ENCODE data around the gene TRIM56. TPM values are rescaled to one million over a fixed set of nuclear protein-coding genes. Genes with fewer than 3 reads are reported as not detected.

TRIM56 gene
- polyA plus RNA-seq, 1 of the 3 experiments (the other 2 are of a cell fraction) = 2.5 TPM

- TF ChIP-seq, protein P1, sequence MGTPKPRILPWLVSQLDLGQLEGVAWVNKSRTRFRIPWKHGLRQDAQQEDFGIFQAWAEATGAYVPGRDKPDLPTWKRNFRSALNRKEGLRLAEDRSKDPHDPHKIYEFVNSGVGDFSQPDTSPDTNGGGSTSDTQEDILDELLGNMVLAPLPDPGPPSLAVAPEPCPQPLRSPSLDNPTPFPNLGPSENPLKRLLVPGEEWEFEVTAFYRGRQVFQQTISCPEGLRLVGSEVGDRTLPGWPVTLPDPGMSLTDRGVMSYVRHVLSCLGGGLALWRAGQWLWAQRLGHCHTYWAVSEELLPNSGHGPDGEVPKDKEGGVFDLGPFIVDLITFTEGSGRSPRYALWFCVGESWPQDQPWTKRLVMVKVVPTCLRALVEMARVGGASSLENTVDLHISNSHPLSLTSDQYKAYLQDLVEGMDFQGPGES (IDR thresholded peaks at IDR 0.05; ENCODE audit: low read depth, low read length) = no peak
- TF ChIP-seq MEF2A (IDR thresholded peaks at IDR 0.05; ENCODE audit: borderline replicate concordance, low read depth) (no peak), TEAD4 (IDR thresholded peaks at IDR 0.05; ENCODE audit: borderline replicate concordance, insufficient read depth) (0 out of 2 replicates have a peak, but pooled peaks have one; percentile 25), FOXJ3 (CRISPR knock-in tag; IDR thresholded peaks at IDR 0.05) (no peak), EP300 (IDR thresholded peaks at IDR 0.05; ENCODE audit: borderline replicate concordance in 1 of 2, low read depth in 1 of 2, low read length in 1 of 2) (no peak), FOXM1 (IDR thresholded peaks at IDR 0.05; ENCODE audit: low read depth) (no peak), SIN3A (IDR thresholded peaks at IDR 0.05; ENCODE audit: borderline replicate concordance, low read depth, low read length) (no peak), RAD21 (IDR thresholded peaks at IDR 0.05; ENCODE audit: low read length) (no peak), CTCF (IDR thresholded peaks at IDR 0.05) (no peak), GATA2 (CRISPR knock-in tag; IDR thresholded peaks at IDR 0.05) (no peak), YY1 (IDR thresholded peaks at IDR 0.05; ENCODE audit: low read depth) (no peak), FOSL2 (IDR thresholded peaks at IDR 0.05; ENCODE audit: borderline replicate concordance, low read depth) (no peak), ELF1 (IDR thresholded peaks at IDR 0.05) (no peak), REST (IDR thresholded peaks at IDR 0.05; ENCODE audit: low read depth, low read length) (no peak)
Observed at GRCh38 chr7:101133621-101134398, 48.5 kb downstream of the TRIM56 start (continued).
